HL-60 (cell line): ENCODE measurements around the gene CELF1.

ENCODE experiments used
- GABPA ChIP-seq: IDR thresholded peaks from 2 replicates; pipeline ENCODE4 v1.6.1; 2012; ENCODE audit warnings: low read depth
- POLR2AphosphoS5 ChIP-seq: IDR thresholded peaks from 2 replicates; pipeline ENCODE4 v1.6.1; 2012; ENCODE audit warnings: low read depth
- TF ChIP-seq, protein P1 (sequence below): IDR thresholded peaks from one replicate; pipeline ENCODE4 v1.5.1; 2011; ENCODE audit warnings: low read length, control low read depth, inconsistent platforms; ENCODE audit not compliant: insufficient read depth

DNA sequence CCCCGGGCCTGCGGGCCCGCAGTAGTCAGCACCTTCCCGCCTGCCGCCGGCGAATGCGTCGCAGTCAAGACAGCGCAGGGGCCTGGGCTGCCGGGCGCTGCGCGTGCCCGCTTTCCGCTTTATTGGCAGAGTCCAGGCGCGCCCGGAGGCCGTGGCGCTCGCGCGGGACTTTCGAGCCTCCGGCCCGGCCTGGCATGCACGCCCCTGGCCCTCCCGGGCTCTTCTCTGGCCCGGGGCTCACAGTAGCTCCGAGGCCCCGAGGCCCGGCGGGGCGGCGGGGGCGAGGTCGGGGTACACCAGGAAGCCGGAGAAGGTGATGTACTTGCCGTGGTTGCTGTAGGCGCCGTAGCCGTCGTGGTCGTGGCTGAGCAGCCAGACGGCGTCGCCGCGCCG, 36.6 kb upstream of the CELF1 start:
- TF ChIP-seq, protein P1, sequence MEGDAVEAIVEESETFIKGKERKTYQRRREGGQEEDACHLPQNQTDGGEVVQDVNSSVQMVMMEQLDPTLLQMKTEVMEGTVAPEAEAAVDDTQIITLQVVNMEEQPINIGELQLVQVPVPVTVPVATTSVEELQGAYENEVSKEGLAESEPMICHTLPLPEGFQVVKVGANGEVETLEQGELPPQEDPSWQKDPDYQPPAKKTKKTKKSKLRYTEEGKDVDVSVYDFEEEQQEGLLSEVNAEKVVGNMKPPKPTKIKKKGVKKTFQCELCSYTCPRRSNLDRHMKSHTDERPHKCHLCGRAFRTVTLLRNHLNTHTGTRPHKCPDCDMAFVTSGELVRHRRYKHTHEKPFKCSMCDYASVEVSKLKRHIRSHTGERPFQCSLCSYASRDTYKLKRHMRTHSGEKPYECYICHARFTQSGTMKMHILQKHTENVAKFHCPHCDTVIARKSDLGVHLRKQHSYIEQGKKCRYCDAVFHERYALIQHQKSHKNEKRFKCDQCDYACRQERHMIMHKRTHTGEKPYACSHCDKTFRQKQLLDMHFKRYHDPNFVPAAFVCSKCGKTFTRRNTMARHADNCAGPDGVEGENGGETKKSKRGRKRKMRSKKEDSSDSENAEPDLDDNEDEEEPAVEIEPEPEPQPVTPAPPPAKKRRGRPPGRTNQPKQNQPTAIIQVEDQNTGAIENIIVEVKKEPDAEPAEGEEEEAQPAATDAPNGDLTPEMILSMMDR, result no peak
- TF ChIP-seq GABPA, result no peak
- no peak for TF ChIP-seq POLR2AphosphoS5
